Activated CD4-positive, alpha-beta T cell treated with anti-CD3 and anti-CD28 coated beads for 36 hours (primary cell): Measurements from ENCODE around the gene RAPH1. TPM values are rescaled to one million over a fixed set of nuclear protein-coding genes. Genes with fewer than 3 reads are reported as not detected.
"Not testable (repeated sequence)": the region's sequence is repeated elsewhere in the genome, so short reads cannot be mapped to it uniquely, and the experiment has no call there.

ENCODE experiments used
- ATAC-seq: fragments of 200-7000 bp; cut with Tn5 transposase; one replicate; pipeline ENCODE4 v1.10.0; 2021; ENCODE audit warnings: mild to moderate bottlenecking, moderate library complexity
- CTCF ChIA-PET: fragments of 350-600 bp; sonication (Branson Sonifier 250); formaldehyde crosslinking; loops from one replicate; lab custom pipeline; 2021; ENCODE audit warnings: antibody characterized with exemption; lab: Charles Lee
- POLR2A ChIA-PET: fragments of 350-600 bp; sonication (Branson Sonifier 250); formaldehyde crosslinking; loops from one replicate; lab custom pipeline; 2021; ENCODE audit warnings: antibody characterized with exemption, inconsistent platforms; lab: Charles Lee
- DNase-seq: peaks from one replicate; pipeline ENCODE4 v3.0.0-alpha.2; 2020
- H3K27ac Mint-ChIP-seq: one replicate; pipeline ENCODE4 v1.8.0; 2021; ENCODE audit warnings: mixed read lengths
- H3K27me3 Mint-ChIP-seq: one replicate; pipeline ENCODE4 v1.8.0; 2021; ENCODE audit warnings: mixed read lengths
- H3K36me3 Mint-ChIP-seq: one replicate; pipeline ENCODE4 v1.8.0; 2021; ENCODE audit warnings: low read depth, mixed read lengths
- H3K4me1 Mint-ChIP-seq: one replicate; pipeline ENCODE4 v1.8.0; 2021; ENCODE audit warnings: mixed read lengths
- H3K4me3 Mint-ChIP-seq: one replicate; pipeline ENCODE4 v1.8.0; 2021; ENCODE audit warnings: mild to moderate bottlenecking, moderate library complexity, mixed read lengths
- H3K9me3 Mint-ChIP-seq: one replicate; pipeline ENCODE4 v1.8.0; 2021; ENCODE audit warnings: low read depth, mixed read lengths
- intact Hi-C, 2 experiments: fragments of 100-400 bp; cut with DNase I in 1 of 2; cut with micrococcal nuclease in 1 of 2; formaldehyde crosslinking; loops; one replicate each; pipeline versions ENCODE4 v1.14.2 to v1.15.1; 2022 to 2024; cut with DNase I, micrococcal nuclease
- total RNA-seq, 2 experiments: library from RNA; stranded (reverse); gene quantifications; one replicate each; pipeline ENCODE4 v1.2.3, GENCODE V29; 2021

The RAPH1 gene
- total RNA-seq, 2 experiments from 2014 or later = 8.5 to 9.9 TPM

GRCh38 chr2:203548887-203549286 is 13.8 kb upstream of the RAPH1 start:
- Mint-ChIP-seq H3K4me3 (no peak overlapping the region), H3K36me3 (no peaks in the 10 kb centered on the region), H3K4me1 (peaks cover 4% of the 10 kb centered on the region), H3K9me3 (no peaks in the 10 kb centered on the region), H3K27ac (no peak overlapping the region), H3K27me3 (no peaks in the 10 kb centered on the region)
- intact Hi-C loops = no loop called here
- ChIA-PET POLR2A (no interaction called here), CTCF (interaction anchor here (0.5 to 0.7 kb wide), 2 partner anchors 64 to 358 kb away, joined by 3 read pairs; no protein-coding TSS in a partner anchor)
- DNase-seq (no peak), ATAC-seq (no peak)

GRCh38 chr2:203547356-203547755 is 12.3 kb upstream of the RAPH1 start:
- intact Hi-C loops = no loop called here
- POLR2A ChIA-PET = no interaction called here
- H3K27me3 Mint-ChIP-seq = no peaks in the 10 kb centered on the region
- peak; percentile 66 for ATAC-seq
- H3K4me3 Mint-ChIP-seq = no peak overlapping the region
- no peak overlapping the region for H3K27ac Mint-ChIP-seq
- H3K36me3 Mint-ChIP-seq = no peaks in the 10 kb centered on the region
- DNase-seq = no peak
- CTCF ChIA-PET = no interaction called here
- H3K9me3 Mint-ChIP-seq = no peaks in the 10 kb centered on the region
- peaks cover 4% of the 10 kb centered on the region for H3K4me1 Mint-ChIP-seq

- no peak for DNase-seq
- H3K4me3 Mint-ChIP-seq = no peak overlapping the region
- no peak overlapping the region for H3K27ac Mint-ChIP-seq
- POLR2A ChIA-PET = interaction anchor here (0.8 kb wide), 1 partner anchor 136 kb away, joined by 10 read pairs; no protein-coding TSS in a partner anchor
- CTCF ChIA-PET = no interaction called here
- no peak for ATAC-seq
- no peaks in the 10 kb centered on the region for H3K9me3 Mint-ChIP-seq
- no peaks in the 10 kb centered on the region for H3K36me3 Mint-ChIP-seq
- intact Hi-C loops = no loop called here
- no peaks in the 10 kb centered on the region for H3K27me3 Mint-ChIP-seq
- H3K4me1 Mint-ChIP-seq = peaks cover 4% of the 10 kb centered on the region
Observed at GRCh38 chr2:203544402-203544801, 9.3 kb upstream of the RAPH1 start.

GRCh38 chr2:203543898-203544328 is 8.8 kb upstream of the RAPH1 start:
- Mint-ChIP-seq H3K27me3 (no peaks in the 10 kb centered on the region), H3K36me3 (no peaks in the 10 kb centered on the region), H3K27ac (no peak overlapping the region), H3K9me3 (peaks cover 2% of the 10 kb centered on the region), H3K4me3 (no peak overlapping the region), H3K4me1 (peaks cover 4% of the 10 kb centered on the region)
- POLR2A ChIA-PET = no interaction called here
- intact Hi-C loops = no loop called here
- no peak for DNase-seq
- CTCF ChIA-PET = interaction anchor here (0.5 kb wide), 1 partner anchor 706 kb away, joined by 3 read pairs; no protein-coding TSS in a partner anchor
- no peak for ATAC-seq

GRCh38 chr2:203540598-203540997 is 5.5 kb upstream of the RAPH1 start:
- ATAC-seq, H3K36me3 Mint-ChIP-seq, intact Hi-C loops, POLR2A ChIA-PET, H3K27me3 Mint-ChIP-seq, H3K4me3 Mint-ChIP-seq, DNase-seq, CTCF ChIA-PET, H3K27ac Mint-ChIP-seq, H3K4me1 Mint-ChIP-seq: not testable (repeated sequence)
- peaks cover 21% of the 10 kb centered on the region for H3K9me3 Mint-ChIP-seq

- H3K4me1 Mint-ChIP-seq = peaks cover 18% of the 10 kb centered on the region
- peaks cover 21% of the 10 kb centered on the region for H3K9me3 Mint-ChIP-seq
- POLR2A ChIA-PET, DNase-seq, H3K27ac Mint-ChIP-seq, H3K4me3 Mint-ChIP-seq, intact Hi-C loops, H3K27me3 Mint-ChIP-seq, ATAC-seq, H3K36me3 Mint-ChIP-seq: not testable (repeated sequence)
- CTCF ChIA-PET = interaction anchor here (1.1 kb wide), 1 partner anchor 183 kb away, joined by 4 read pairs; no protein-coding TSS in a partner anchor
Observed at GRCh38 chr2:203538237-203538636, 3.1 kb upstream of the RAPH1 start.

- ATAC-seq, H3K36me3 Mint-ChIP-seq, DNase-seq, H3K27ac Mint-ChIP-seq, POLR2A ChIA-PET, intact Hi-C loops, H3K4me3 Mint-ChIP-seq, H3K27me3 Mint-ChIP-seq: not testable (repeated sequence)
- CTCF ChIA-PET = interaction anchor here (0.7 kb wide), 1 partner anchor 9 kb away, joined by 3 read pairs; no protein-coding TSS in a partner anchor
- Mint-ChIP-seq H3K9me3 (peaks cover 21% of the 10 kb centered on the region), H3K4me1 (peaks cover 30% of the 10 kb centered on the region)
Observed at GRCh38 chr2:203536586-203536951, 1.5 kb upstream of the RAPH1 start.

- Mint-ChIP-seq H3K4me3 (peak overlapping the region; percentile 74), H3K36me3 (peaks cover 8% of the 10 kb centered on the region), H3K9me3 (peaks cover 21% of the 10 kb centered on the region), H3K27me3 (peaks cover 9% of the 10 kb centered on the region), H3K27ac (no peak overlapping the region), H3K4me1 (peaks cover 30% of the 10 kb centered on the region)
- ChIA-PET POLR2A (interaction anchor here (0.6 kb wide), 1 partner anchor 276 kb away, joined by 3 read pairs; no protein-coding TSS in a partner anchor), CTCF (interaction anchor here (0.6 to 0.7 kb wide), 3 partner anchors 10 to 112 kb away, joined by 3 read pairs; no protein-coding TSS in a partner anchor)
- no peak for DNase-seq
- ATAC-seq = no peak
- intact Hi-C loops = loop anchor here (1.0 to 2.0 kb wide), 7 partner anchors 43 to 1159 kb away; partner anchors contain the start of genes BMPR2 (in 1 of the 2) and CD28 (in 1 of the 2)
Observed at GRCh38 chr2:203535784-203536585, 884 bp upstream of the RAPH1 start.

GRCh38 chr2:203534621-203535077 is 452 bp downstream of the RAPH1 start:
- H3K27me3 Mint-ChIP-seq = peaks cover 9% of the 10 kb centered on the region
- POLR2A ChIA-PET = interaction anchor here (0.5 to 0.7 kb wide), 3 partner anchors 208 to 1268 kb away, joined by 3 to 5 read pairs (median 4); no protein-coding TSS in a partner anchor
- CTCF ChIA-PET = interaction anchor here (0.7 to 1.2 kb wide), 2 partner anchors 280 to 361 kb away, joined by 3 to 4 read pairs; no protein-coding TSS in a partner anchor
- H3K9me3 Mint-ChIP-seq = peaks cover 21% of the 10 kb centered on the region
- peak; percentile 27 for ATAC-seq
- intact Hi-C loops = loop anchor here (1.0 to 5.0 kb wide), 8 partner anchors 44 to 1158 kb away; partner anchors contain the start of genes BMPR2 (in 1 of the 2) and CD28 (in 1 of the 2)
- H3K4me1 Mint-ChIP-seq = peaks cover 30% of the 10 kb centered on the region
- H3K4me3 Mint-ChIP-seq = peak overlapping the region; percentile 74
- DNase-seq = peak; percentile 53
- peaks cover 8% of the 10 kb centered on the region for H3K36me3 Mint-ChIP-seq
- peak overlapping the region; percentile 56 for H3K27ac Mint-ChIP-seq

GRCh38 chr2:203533676-203534591 is 1.2 kb downstream of the RAPH1 start:
- POLR2A ChIA-PET = interaction anchor here (0.6 to 0.7 kb wide), 3 partner anchors 170 to 278 kb away, joined by 3 to 6 read pairs (median 5); no protein-coding TSS in a partner anchor
- Mint-ChIP-seq H3K27ac (peak overlapping the region; percentile 56), H3K4me3 (peak overlapping the region; percentile 74), H3K9me3 (peaks cover 18% of the 10 kb centered on the region), H3K36me3 (peaks cover 8% of the 10 kb centered on the region), H3K27me3 (peaks cover 9% of the 10 kb centered on the region), H3K4me1 (peaks cover 30% of the 10 kb centered on the region)
- ATAC-seq = peak; percentile 43
- DNase-seq = peak; percentile 27
- CTCF ChIA-PET = interaction anchor here (0.7 to 1.6 kb wide), 7 partner anchors 21 to 945 kb away, joined by 3 to 7 read pairs (median 3); no protein-coding TSS in a partner anchor
- intact Hi-C loops = loop anchor here (2.0 to 5.0 kb wide), 6 partner anchors 45 to 1157 kb away; partner anchors contain the start of genes BMPR2 (in 1 of the 2) and CD28 (in 1 of the 2)
